K562 (cell line): Measurements from ENCODE around the gene LASP1. TPM values are rescaled to one million over a fixed set of nuclear protein-coding genes. Genes with fewer than 3 reads are reported as not detected.
A peak's percentile ranks its signal among the peaks of the same experiment; 100 is the strongest.

Experiments
- ATAC-seq: fragments of 200-7000 bp; cut with Tn5 transposase; 3 replicates; pipeline ENCODE4 v1.9.1; 2020; ENCODE audit warnings: moderate library complexity
- BruUV-seq: library from RNA; stranded (reverse); fragments of 400-500 nt; replicated peaks from 2 replicates; lab custom pipeline; 2021; lab: Mats Ljungman, UMichigan
- CTCF ChIA-PET: fragments of 300-600 bp; formaldehyde crosslinking; extraction: SDS; loops from one replicate; lab custom pipeline; 2021; ENCODE audit warnings: low intra/inter-chr PET ratio; lab: Yijun Ruan, JAX
- POLR2A ChIA-PET: fragments of 300-600, 350-650 bp; sonication (Branson Sonifier 250); formaldehyde crosslinking; extraction: SDS; loops from one replicate; lab custom pipeline; 2021; ENCODE audit warnings: antibody characterized with exemption, inconsistent platforms; lab: Yijun Ruan, JAX
- DNase-seq, 4 experiments: peaks; one replicate each; pipeline versions ENCODE4 v3.0.0 to v3.0.0-alpha.2; 2011 to 2018; ENCODE audit warnings: low spot score in 3 of 4, mixed read lengths in 3 of 4; ENCODE audit errors: extremely low read depth in 1 of 4
- FAIRE-seq: peaks from 2 replicates; lab custom pipeline; 2011; peaks lifted over from hg19 to GRCh38; lab: Jason Lieb, UNC
- H2AFZ ChIP-seq: 2 replicates; pipeline ENCODE4 v1.6.0; 2011; ENCODE audit warnings: low read depth, low read length, control low read depth, inconsistent platforms
- H3K27ac ChIP-seq: fragments of 200-600 bp; 3 replicates; pipeline ENCODE4 v1.8.0; 2011; ENCODE audit warnings: low read depth, mild to moderate bottlenecking, control low read depth, inconsistent platforms, low read length, moderate library complexity, mixed read lengths; ENCODE audit errors: extremely low read depth
- H3K27me3 ChIP-seq, 2 experiments: fragments of 300-600 bp in 1 of 2; 2 replicates in 1 of 2; 3 replicates in 1 of 2; pipeline versions ENCODE4 v1.6.0 to v1.8.0; 2011; ENCODE audit warnings: inconsistent platforms in 2 of 2, low read length in 2 of 2, mild to moderate bottlenecking in 1 of 2, mixed read lengths in 1 of 2, moderate library complexity in 1 of 2; ENCODE audit not compliant: control insufficient read depth in 2 of 2, insufficient read depth in 2 of 2
- H3K36me3 ChIP-seq: fragments of 300-600 bp; 3 replicates; pipeline ENCODE4 v1.8.0; 2011; ENCODE audit warnings: mild to moderate bottlenecking, low read length, inconsistent platforms; ENCODE audit not compliant: control insufficient read depth, insufficient read depth
- H3K4me1 ChIP-seq, 2 experiments: fragments of 200-600 bp in 1 of 2; replicated peaks in 1 of 2; 2 replicates in 1 of 2; 3 replicates in 1 of 2; pipeline versions ENCODE4 v1.5.1 to v1.8.0; 2011; ENCODE audit warnings: inconsistent platforms in 2 of 2, low read length in 2 of 2, mild to moderate bottlenecking in 1 of 2, mixed read lengths in 1 of 2, moderate library complexity in 1 of 2; ENCODE audit not compliant: control insufficient read depth in 2 of 2, insufficient read depth in 2 of 2
- H3K4me2 ChIP-seq: 2 replicates; pipeline ENCODE4 v1.6.1; 2011; ENCODE audit warnings: low read length, control low read depth, inconsistent platforms, mixed read lengths; ENCODE audit not compliant: insufficient read depth
- H3K4me3 ChIP-seq: fragments of 200-600 bp; sonication (generic), shearing (Covaris generic); 2 replicates; pipeline ENCODE4 v1.5.1; 2016; ENCODE audit warnings: control low read depth, inconsistent platforms
- H3K79me2 ChIP-seq: fragments of 200-600 bp; 3 replicates; pipeline ENCODE4 v1.8.0; 2011; ENCODE audit warnings: low read length, inconsistent platforms; ENCODE audit not compliant: control insufficient read depth, insufficient read depth
- H3K9ac ChIP-seq, 2 experiments: 2 replicates each; pipeline versions ENCODE4 v1.6.0 to v1.6.1; 2011; ENCODE audit warnings: low read depth in 2 of 2, low read length in 2 of 2, control low read depth in 1 of 2, inconsistent platforms in 1 of 2, mild to moderate bottlenecking in 1 of 2, mixed read lengths in 1 of 2; ENCODE audit not compliant: insufficient read depth in 1 of 2
- H3K9me1 ChIP-seq: one replicate; pipeline ENCODE4 v1.6.0; 2011; ENCODE audit warnings: inconsistent platforms, mild to moderate bottlenecking, low read length, moderate library complexity; ENCODE audit not compliant: control insufficient read depth, insufficient read depth
- H3K9me3 ChIP-seq: replicated peaks from 2 replicates; pipeline ENCODE4 v1.5.1; 2011; ENCODE audit warnings: low read depth, low read length, inconsistent platforms; ENCODE audit not compliant: control insufficient read depth, insufficient read depth
- H4K20me1 ChIP-seq: replicated peaks from 2 replicates; pipeline ENCODE4 v1.6.1; 2011; ENCODE audit warnings: low read length, inconsistent platforms, mixed read lengths; ENCODE audit not compliant: control insufficient read depth, insufficient read depth
- CSDE1 ChIP-seq, 2 experiments: fragments of 450-650 bp; IDR thresholded peaks; 2 replicates each; pipeline ENCODE4 v1.6.1; 2016; ENCODE audit warnings: mild to moderate bottlenecking in 1 of 2
- KLF16 ChIP-seq: IDR thresholded peaks from 2 replicates; pipeline ENCODE4 v1.6.1; 2016; ENCODE audit warnings: antibody characterized with exemption
- NFIC ChIP-seq: fragments of 450-650 bp; IDR thresholded peaks from 2 replicates; pipeline ENCODE4 v1.6.1; 2017; ENCODE audit warnings: mild to moderate bottlenecking, inconsistent platforms
- NR2F6 ChIP-seq: fragments of 450-650 bp; formaldehyde crosslinking; IDR thresholded peaks from 2 replicates; pipeline ENCODE4 v1.4.0; 2020; ENCODE audit warnings: mild to moderate bottlenecking
- RBM22 ChIP-seq: fragments of 200-400 bp; formaldehyde crosslinking; IDR thresholded peaks from 2 replicates; pipeline ENCODE4 v1.6.1; 2018; ENCODE audit warnings: low read length, low read depth; ENCODE audit not compliant: poor library complexity, severe bottlenecking
- RFX1 ChIP-seq: fragments of 450-650 bp; IDR thresholded peaks from 2 replicates; pipeline ENCODE4 v1.6.1; 2016; ENCODE audit warnings: mild to moderate bottlenecking, moderate library complexity
- SETDB1 ChIP-seq: IDR thresholded peaks from one replicate; pipeline ENCODE4 v1.6.1; 2012; ENCODE audit warnings: low read length, control low read depth, inconsistent platforms
- ZNF354B ChIP-seq: fragments of 250-450 bp; sonication (Bioruptor Pico); IDR thresholded peaks from 2 replicates; pipeline ENCODE4 v1.4.0; 2020
- WGBS: fragments of 100-300 bp; shearing (Covaris generic); methylation state at CpG from one replicate; pipeline ENCODE4 v1.1.6; 2016; ENCODE audit warnings: low coverage, mixed read lengths; ENCODE audit not compliant: insufficient coverage; ENCODE audit errors: missing lambda C conversion rate; 5-methylcytosine and 5-hydroxymethylcytosine counted together
- in situ Hi-C: fragments of 300-500 bp; cut with MboI; formaldehyde crosslinking; loops from 4 replicates; pipeline ENCODE4 v1.15.0; 2018; ENCODE audit warnings: inconsistent platforms, mixed read lengths
- intact Hi-C: fragments of 100-400 bp; cut with micrococcal nuclease; formaldehyde crosslinking; loops from 2 replicates; pipeline ENCODE4 v1.14.2; 2022
- polyA plus RNA-seq, 8 experiments: library from polyadenylated mRNA; depleted of rRNA in 4 of 8; stranded (reverse) in 5 of 8; unstranded in 3 of 8; fragments of >200 nt; fragmentation: Nextera tagmentation in 2 of 8; fragmentation: Illumina TruSeq in 1 of 8; extraction: Ambion mirVana in 2 of 8; extraction: Trizol in 1 of 8; gene quantifications; 2 replicates each; pipeline versions ENCODE4 v1.2.1 to v1.2.3, GENCODE V29; 2011 to 2014; ENCODE audit warnings: inconsistent platforms in 1 of 8, missing spikeins in 1 of 8
- total RNA-seq, 7 experiments: library from RNA; depleted of rRNA in 6 of 7; stranded (reverse); fragments of >200 nt in 6 of 7; fragmentation: Illumina TruSeq in 2 of 7; extraction: Trizol in 2 of 7; gene quantifications; 2 replicates each; pipeline versions ENCODE4 v1.2.1 to v1.2.3, GENCODE V29; 2011 to 2021; ENCODE audit warnings: low replicate concordance in 1 of 7
- TF ChIP-seq, protein P1 (sequence below): fragments of 250-450 bp; sonication (Bioruptor Pico); IDR thresholded peaks from 2 replicates; pipeline ENCODE4 v1.5.0; 2021; ENCODE audit warnings: mild to moderate bottlenecking, borderline replicate concordance
- TF ChIP-seq, protein P2 (sequence below): fragments of 250-450 bp; sonication (Bioruptor Pico); IDR thresholded peaks from 2 replicates; pipeline ENCODE4 v1.4.0; 2020

LASP1 gene
- total and polyA plus RNA-seq, 9 of the 15 experiments (the other 6 are each of a cell fraction or from before 2014, with no cell fraction given), result 23.0 to 125 (median 55.3) TPM

DNA sequence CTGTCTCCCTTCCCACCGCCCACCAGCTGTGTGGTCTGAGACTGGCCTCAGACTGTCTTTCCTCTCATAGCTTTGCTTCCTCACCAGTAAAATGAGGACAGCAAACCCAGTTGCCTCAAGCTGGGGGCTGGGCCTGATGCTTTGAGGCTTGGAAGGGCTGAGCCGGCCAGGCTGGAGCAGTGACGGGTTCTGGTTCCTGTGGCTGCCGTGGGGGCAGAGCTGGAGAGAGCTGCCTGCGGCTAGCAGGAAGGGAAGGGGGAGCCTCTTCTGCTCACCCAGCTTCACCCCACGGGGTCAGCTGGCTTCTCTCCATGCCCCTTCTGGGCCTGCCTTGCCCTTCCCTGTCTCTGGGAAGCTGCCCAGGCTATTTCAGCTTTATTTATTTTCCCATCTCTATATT is 23.7 kb downstream of the LASP1 start:
- CTCF ChIA-PET, result no interaction called here
- intact Hi-C loops, result no loop called here
- BruUV-seq, result no TSS peak
- 65% methylated on average over 5 of the region's 6 CpGs for WGBS
- peaks cover 92% of the 10 kb centered on the region; the same call in 2 of the 3 replicates for H3K36me3 ChIP-seq
- no peak overlapping the region for H3K4me2 ChIP-seq
- H3K79me2 ChIP-seq, result peaks cover 13% of the 10 kb centered on the region; the same call in 2 of the 3 replicates
- H3K9ac ChIP-seq, result peak overlapping the region in 1 of 2 experiments; percentile 80; a peak in 1 of 4 replicates
- peak overlapping the region; percentile 16; the same call in 1 of the 3 replicates for H3K27ac ChIP-seq
- H2AFZ ChIP-seq, result no peak overlapping the region
- TF ChIP-seq RBM22 (peak; percentile 29), ZNF354B (CRISPR knock-in tag) (no peak)
- DNase-seq (peak in 1 of 4 experiments; percentile 43), ATAC-seq (peak; percentile 41), FAIRE-seq (peak; percentile 76)
- no peak overlapping the region for H3K4me3 ChIP-seq
- peaks cover 5% of the 10 kb centered on the region for H3K9me1 ChIP-seq
- in situ Hi-C loops, result no loop called here
- peaks cover 36 to 44% of the 10 kb centered on the region in 2 experiments for H3K4me1 ChIP-seq
- H3K27me3 ChIP-seq, result no peaks in the 10 kb centered on the region
- POLR2A ChIA-PET, result interaction anchor here (0.5 to 2.0 kb wide), 11 partner anchors 8 to 1348 kb away, joined by 3 to 17 read pairs (median 4); partner anchors contain the start of gene LASP1
- peaks cover 38% of the 10 kb centered on the region for H4K20me1 ChIP-seq
- no peaks in the 10 kb centered on the region for H3K9me3 ChIP-seq

- Histone ChIP-seq H3K27me3 (no peaks in the 10 kb centered on the region), H4K20me1 (peaks cover 38% of the 10 kb centered on the region), H3K27ac (peak overlapping the region; percentile 6; the same call in 2 of the 3 replicates), H3K4me2 (no peak overlapping the region), H3K9ac (peak overlapping the region in 1 of 2 experiments; percentile 37; a peak in 2 of 4 replicates), H3K9me1 (peaks cover 4% of the 10 kb centered on the region), H3K4me1 (peaks cover 42 to 50% of the 10 kb centered on the region in 2 experiments), H3K36me3 (peaks cover 93% of the 10 kb centered on the region; the same call in 2 of the 3 replicates), H3K79me2 (peaks cover 17% of the 10 kb centered on the region; the same call in 2 of the 3 replicates), H3K9me3 (no peaks in the 10 kb centered on the region), H2AFZ (no peak overlapping the region), H3K4me3 (no peak overlapping the region)
- 6% methylated on average over 7 of the region's 7 CpGs for WGBS
- CTCF ChIA-PET, result no interaction called here
- POLR2A ChIA-PET, result interaction anchor here (0.6 to 2.0 kb wide), 12 partner anchors 8 to 1348 kb away, joined by 3 to 17 read pairs (median 4); partner anchors contain the start of genes LASP1 and LASP1NB
- in situ Hi-C loops (no loop called here), intact Hi-C loops (no loop called here)
- BruUV-seq, result no TSS peak
- peak; percentile 40 for ATAC-seq
- peak; percentile 97 for FAIRE-seq
- DNase-seq, result peak; percentile 59 to 72 (median 68)
- TF ChIP-seq KLF16 (peak; percentile 67; the same call in 1 of the 2 replicates), NFIC (peak; percentile 74), CSDE1 (IDR thresholded peaks at IDR 0.05) (no peak), NR2F6 (CRISPR knock-in tag) (no peak), SETDB1 (no peak), RFX1 (no peak)
- TF ChIP-seq, protein P1, sequence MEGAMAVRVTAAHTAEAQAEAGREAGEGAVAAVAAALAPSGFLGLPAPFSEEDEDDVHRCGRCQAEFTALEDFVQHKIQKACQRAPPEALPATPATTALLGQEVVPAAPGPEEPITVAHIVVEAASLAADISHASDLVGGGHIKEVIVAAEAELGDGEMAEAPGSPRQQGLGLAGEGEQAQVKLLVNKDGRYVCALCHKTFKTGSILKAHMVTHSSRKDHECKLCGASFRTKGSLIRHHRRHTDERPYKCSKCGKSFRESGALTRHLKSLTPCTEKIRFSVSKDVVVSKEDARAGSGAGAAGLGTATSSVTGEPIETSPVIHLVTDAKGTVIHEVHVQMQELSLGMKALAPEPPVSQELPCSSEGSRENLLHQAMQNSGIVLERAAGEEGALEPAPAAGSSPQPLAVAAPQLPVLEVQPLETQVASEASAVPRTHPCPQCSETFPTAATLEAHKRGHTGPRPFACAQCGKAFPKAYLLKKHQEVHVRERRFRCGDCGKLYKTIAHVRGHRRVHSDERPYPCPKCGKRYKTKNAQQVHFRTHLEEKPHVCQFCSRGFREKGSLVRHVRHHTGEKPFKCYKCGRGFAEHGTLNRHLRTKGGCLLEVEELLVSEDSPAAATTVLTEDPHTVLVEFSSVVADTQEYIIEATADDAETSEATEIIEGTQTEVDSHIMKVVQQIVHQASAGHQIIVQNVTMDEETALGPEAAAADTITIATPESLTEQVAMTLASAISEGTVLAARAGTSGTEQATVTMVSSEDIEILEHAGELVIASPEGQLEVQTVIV (CRISPR knock-in tag), result no peak
- TF ChIP-seq, protein P2, sequence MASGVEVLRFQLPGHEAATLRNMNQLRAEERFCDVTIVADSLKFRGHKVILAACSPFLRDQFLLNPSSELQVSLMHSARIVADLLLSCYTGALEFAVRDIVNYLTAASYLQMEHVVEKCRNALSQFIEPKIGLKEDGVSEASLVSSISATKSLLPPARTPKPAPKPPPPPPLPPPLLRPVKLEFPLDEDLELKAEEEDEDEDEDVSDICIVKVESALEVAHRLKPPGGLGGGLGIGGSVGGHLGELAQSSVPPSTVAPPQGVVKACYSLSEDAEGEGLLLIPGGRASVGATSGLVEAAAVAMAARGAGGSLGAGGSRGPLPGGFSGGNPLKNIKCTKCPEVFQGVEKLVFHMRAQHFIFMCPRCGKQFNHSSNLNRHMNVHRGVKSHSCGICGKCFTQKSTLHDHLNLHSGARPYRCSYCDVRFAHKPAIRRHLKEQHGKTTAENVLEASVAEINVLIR (CRISPR knock-in tag), result no peak
Measured at GRCh38 chr17:38894276-38894675, 24.4 kb downstream of the LASP1 start.
